Neuronal stem cell (in vitro differentiated cells): ENCODE results near the gene SMAD1.

Source experiments
- DNase-seq: peaks from one replicate; pipeline ENCODE4 v3.0.0-alpha.2; 2013; ENCODE audit warnings: low spot score
- H2AFZ ChIP-seq: one replicate; pipeline ENCODE4 v1.6.1; 2013; ENCODE audit warnings: mild to moderate bottlenecking, low read length, inconsistent platforms
- H2AK5ac ChIP-seq: 2 replicates; pipeline ENCODE4 v1.6.1; 2013; ENCODE audit warnings: low read depth, mild to moderate bottlenecking, inconsistent platforms, low read length, moderate library complexity, mixed read lengths
- H2BK120ac ChIP-seq: 2 replicates; pipeline ENCODE4 v1.6.1; 2013; ENCODE audit warnings: low read depth, mild to moderate bottlenecking, inconsistent platforms, low read length, moderate library complexity, mixed read lengths
- H2BK12ac ChIP-seq: one replicate; pipeline ENCODE4 v1.6.1; 2013; ENCODE audit warnings: low read length, inconsistent platforms
- H2BK15ac ChIP-seq: 2 replicates; pipeline ENCODE4 v1.6.1; 2013; ENCODE audit warnings: mild to moderate bottlenecking, low read length, inconsistent platforms, mixed read lengths
- H2BK5ac ChIP-seq: one replicate; pipeline ENCODE4 v1.6.1; 2013; ENCODE audit warnings: inconsistent platforms, mild to moderate bottlenecking, low read length, moderate library complexity
- H3K14ac ChIP-seq: one replicate; pipeline ENCODE4 v1.6.1; 2013; ENCODE audit warnings: low read length, inconsistent platforms
- H3K18ac ChIP-seq: 2 replicates; pipeline ENCODE4 v1.6.1; 2013; ENCODE audit warnings: low read length, inconsistent platforms
- H3K23ac ChIP-seq: 2 replicates; pipeline ENCODE4 v1.6.1; 2013; ENCODE audit warnings: low read depth, mild to moderate bottlenecking, mixed read lengths, low read length, inconsistent platforms; ENCODE audit not compliant: poor library complexity
- H3K27ac ChIP-seq: replicated peaks from 3 replicates; pipeline ENCODE4 v1.5.1; 2013; ENCODE audit warnings: low read length, inconsistent platforms
- H3K27me3 ChIP-seq, 3 experiments: 2 replicates each; pipeline ENCODE4 v1.6.1; 2013; ENCODE audit warnings: low read length in 3 of 3, mild to moderate bottlenecking in 2 of 3, inconsistent platforms in 1 of 3, low read depth in 1 of 3, mixed read lengths in 1 of 3, moderate library complexity in 1 of 3; ENCODE audit not compliant: control insufficient read depth in 3 of 3, insufficient read depth in 3 of 3
- H3K36me3 ChIP-seq, 2 donors: replicated peaks in 1 of 2; 2 replicates each; pipeline ENCODE4 v1.6.1; 2013; ENCODE audit warnings: low read length in 2 of 2; ENCODE audit not compliant: control insufficient read depth in 2 of 2, insufficient read depth in 2 of 2
- H3K4ac ChIP-seq: 2 replicates; pipeline ENCODE4 v1.6.1; 2013; ENCODE audit warnings: inconsistent platforms, mild to moderate bottlenecking, low read length, moderate library complexity
- H3K4me1 ChIP-seq, 2 donors: 1 replicate in 1 of 2; 2 replicates in 1 of 2; pipeline ENCODE4 v1.6.1; 2013; ENCODE audit warnings: low read length in 2 of 2, low read depth in 1 of 2; ENCODE audit not compliant: control insufficient read depth in 2 of 2, insufficient read depth in 1 of 2
- H3K4me2 ChIP-seq: one replicate; pipeline ENCODE4 v1.6.1; 2013; ENCODE audit warnings: mild to moderate bottlenecking, low read length, inconsistent platforms; ENCODE audit not compliant: insufficient read depth, poor library complexity, severe bottlenecking
- H3K4me3 ChIP-seq, 2 donors: 2 replicates each; pipeline ENCODE4 v1.5.1; 2013; ENCODE audit warnings: low read length in 2 of 2, mild to moderate bottlenecking in 2 of 2, inconsistent platforms in 1 of 2, moderate library complexity in 1 of 2
- H3K79me1 ChIP-seq: one replicate; pipeline ENCODE4 v1.6.1; 2013; ENCODE audit warnings: low read depth, mild to moderate bottlenecking, inconsistent platforms, low read length, moderate library complexity
- H3K9ac ChIP-seq: one replicate; pipeline ENCODE4 v1.6.1; 2013; ENCODE audit warnings: mild to moderate bottlenecking, low read depth, low read length, inconsistent platforms; ENCODE audit not compliant: poor library complexity
- H3K9me3 ChIP-seq, 2 donors: replicated peaks in 1 of 2; 2 replicates each; pipeline versions ENCODE3 to v1.6.1; 2013; ENCODE audit warnings: low read length in 2 of 2, mild to moderate bottlenecking in 2 of 2, inconsistent platforms in 1 of 2, low read depth in 1 of 2, mixed read lengths in 1 of 2, moderate library complexity in 1 of 2; ENCODE audit not compliant: control insufficient read depth in 2 of 2, insufficient read depth in 1 of 2
- H4K8ac ChIP-seq: one replicate; pipeline ENCODE4 v1.6.1; 2013; ENCODE audit warnings: low read depth, mild to moderate bottlenecking, inconsistent platforms, low read length, moderate library complexity
- H4K91ac ChIP-seq: one replicate; pipeline ENCODE4 v1.6.1; 2013; ENCODE audit warnings: low read length, low read depth, mild to moderate bottlenecking, inconsistent platforms; ENCODE audit not compliant: poor library complexity
- WGBS, 2 donors: extraction: QIAGEN DNeasy Blood & Tissue Kit; methylation state at CpG; one replicate each; pipeline ENCODE4 v1.1.7; 2013; ENCODE audit warnings: missing lambda C conversion rate in 2 of 2, mixed read lengths in 1 of 2; ENCODE audit not compliant: insufficient read length in 2 of 2, insufficient replicate concordance in 1 of 2; ENCODE audit errors: extremely low coverage in 2 of 2; 5-methylcytosine and 5-hydroxymethylcytosine counted together

SMAD1 gene

GRCh38 chr4:145436796-145437195, 44.9 kb upstream of the SMAD1 start:
- H2BK15ac ChIP-seq, result no peak overlapping the region
- no peak overlapping the region for H3K9ac ChIP-seq
- H3K4ac ChIP-seq, result no peak overlapping the region
- H3K79me1 ChIP-seq, result no peaks in the 10 kb centered on the region
- no peak overlapping the region for H3K23ac ChIP-seq
- no CpG with 5 or more reads among the region's 2 CpGs for WGBS, 2 donors
- no peak for DNase-seq
- H3K18ac ChIP-seq, result no peak overlapping the region
- H2AFZ ChIP-seq, result no peak overlapping the region
- H4K91ac ChIP-seq, result no peak overlapping the region
- H3K36me3 ChIP-seq, result no peaks in the 10 kb centered on the region
- no peak overlapping the region for H2BK5ac ChIP-seq
- H2BK120ac ChIP-seq, result no peak overlapping the region
- H3K14ac ChIP-seq, result no peak overlapping the region
- no peaks in the 10 kb centered on the region for H3K4me1 ChIP-seq
- no peak overlapping the region for H3K4me2 ChIP-seq
- H2AK5ac ChIP-seq, result no peak overlapping the region
- no peak overlapping the region for H4K8ac ChIP-seq
- peaks cover 0 to 8% (median 0%) of the 10 kb centered on the region in 3 experiments for H3K27me3 ChIP-seq
- H3K9me3 ChIP-seq, result peaks cover 0 to 2% of the 10 kb centered on the region in 2 donors
- no peak overlapping the region for H2BK12ac ChIP-seq
- no peak overlapping the region for H3K4me3 ChIP-seq
- no peak overlapping the region for H3K27ac ChIP-seq

- Histone ChIP-seq H3K4me2 (no peak overlapping the region), H3K79me1 (no peaks in the 10 kb centered on the region), H3K9me3 (peaks cover 0 to 2% of the 10 kb centered on the region in 2 donors), H2BK120ac (no peak overlapping the region), H2BK12ac (no peak overlapping the region), H3K23ac (no peak overlapping the region), H3K14ac (no peak overlapping the region), H2BK15ac (no peak overlapping the region), H3K9ac (no peak overlapping the region), H3K4ac (no peak overlapping the region), H2BK5ac (no peak overlapping the region), H3K4me1 (no peaks in the 10 kb centered on the region), H3K4me3 (no peak overlapping the region), H4K91ac (no peak overlapping the region), H3K18ac (no peak overlapping the region), H4K8ac (no peak overlapping the region), H3K36me3 (no peaks in the 10 kb centered on the region), H2AFZ (no peak overlapping the region), H2AK5ac (no peak overlapping the region), H3K27me3 (peaks cover 0 to 8% (median 0%) of the 10 kb centered on the region in 3 experiments), H3K27ac (no peak overlapping the region)
- DNase-seq, result no peak
- no CpG with 5 or more reads among the region's 2 CpGs for WGBS, 2 donors
These were observed 44.2 kb upstream of the SMAD1 start for GRCh38 chr4:145437466-145437865.

- no peak overlapping the region for H2AFZ ChIP-seq
- no peak overlapping the region for H2BK5ac ChIP-seq
- no peak overlapping the region for H3K4ac ChIP-seq
- WGBS, 2 donors, result no CpG with 5 or more reads among the region's 4 CpGs
- no peak overlapping the region for H3K14ac ChIP-seq
- H4K8ac ChIP-seq, result no peak overlapping the region
- DNase-seq, result no peak
- H3K4me3 ChIP-seq, result no peak overlapping the region
- H3K23ac ChIP-seq, result no peak overlapping the region
- H3K9ac ChIP-seq, result no peak overlapping the region
- peaks cover 0 to 8% (median 0%) of the 10 kb centered on the region in 3 experiments for H3K27me3 ChIP-seq
- H3K18ac ChIP-seq, result no peak overlapping the region
- H2BK120ac ChIP-seq, result no peak overlapping the region
- H4K91ac ChIP-seq, result no peak overlapping the region
- H3K27ac ChIP-seq, result no peak overlapping the region
- no peak overlapping the region for H2BK15ac ChIP-seq
- H3K36me3 ChIP-seq, result no peaks in the 10 kb centered on the region
- H2BK12ac ChIP-seq, result no peak overlapping the region
- no peak overlapping the region for H2AK5ac ChIP-seq
- no peaks in the 10 kb centered on the region for H3K79me1 ChIP-seq
- H3K4me1 ChIP-seq, result no peaks in the 10 kb centered on the region
- H3K9me3 ChIP-seq, result peaks cover 0 to 2% of the 10 kb centered on the region in 2 donors
- H3K4me2 ChIP-seq, result no peak overlapping the region
These were observed 43.4 kb upstream of the SMAD1 start for GRCh38 chr4:145438298-145438697.

GRCh38 chr4:145440292-145441007, 41.2 kb upstream of the SMAD1 start:
- no peak overlapping the region for H3K9ac ChIP-seq
- no peak overlapping the region for H3K4me2 ChIP-seq
- no peak overlapping the region for H3K4ac ChIP-seq
- H3K14ac ChIP-seq, result no peak overlapping the region
- no peaks in the 10 kb centered on the region for H3K9me3 ChIP-seq
- no peaks in the 10 kb centered on the region for H3K79me1 ChIP-seq
- H3K4me3 ChIP-seq, result no peak overlapping the region
- no peak overlapping the region for H3K23ac ChIP-seq
- H2BK120ac ChIP-seq, result no peak overlapping the region
- no peak overlapping the region for H2BK5ac ChIP-seq
- no peak overlapping the region for H2AFZ ChIP-seq
- peaks cover 0 to 8% (median 0%) of the 10 kb centered on the region in 3 experiments for H3K27me3 ChIP-seq
- H3K27ac ChIP-seq, result no peak overlapping the region
- no peak overlapping the region for H4K8ac ChIP-seq
- H2BK12ac ChIP-seq, result no peak overlapping the region
- H4K91ac ChIP-seq, result no peak overlapping the region
- H2AK5ac ChIP-seq, result no peak overlapping the region
- H3K4me1 ChIP-seq, result no peaks in the 10 kb centered on the region
- no peaks in the 10 kb centered on the region for H3K36me3 ChIP-seq
- no peak overlapping the region for H2BK15ac ChIP-seq
- H3K18ac ChIP-seq, result no peak overlapping the region
- no peak for DNase-seq
- WGBS, 2 donors, result no CpG with 5 or more reads among the region's 5 CpGs
